HFFc6 (cell line): Measurements from ENCODE around the gene ATXN7L1. TPM values are rescaled to one million over a fixed set of nuclear protein-coding genes. Genes with fewer than 3 reads are reported as not detected.

Experiments
- DNase-seq: peaks from one replicate; pipeline ENCODE4 v3.0.0-alpha.2; 2018
- H3K27ac Mint-ChIP-seq: 2 replicates; pipeline ENCODE4 v1.8.0; 2020; ENCODE audit warnings: mild to moderate bottlenecking, mixed read lengths
- H3K27me3 Mint-ChIP-seq: 2 replicates; pipeline ENCODE4 v1.8.0; 2021; ENCODE audit warnings: mild to moderate bottlenecking, moderate library complexity, mixed read lengths; ENCODE audit not compliant: insufficient read depth
- H3K36me3 Mint-ChIP-seq: 2 replicates; pipeline ENCODE4 v1.8.0; 2021; ENCODE audit warnings: low read depth, mixed read lengths
- H3K4me1 Mint-ChIP-seq: 2 replicates; pipeline ENCODE4 v1.8.0; 2020; ENCODE audit warnings: low read depth, mixed read lengths
- H3K4me3 Mint-ChIP-seq: 2 replicates; pipeline ENCODE4 v1.8.0; 2020; ENCODE audit warnings: mild to moderate bottlenecking, moderate library complexity, mixed read lengths
- H3K9me3 Mint-ChIP-seq: 2 replicates; pipeline ENCODE4 v1.8.0; 2020; ENCODE audit warnings: mild to moderate bottlenecking, mixed read lengths
- total RNA-seq, 6 experiments: library from RNA; stranded (reverse); fragmentation: NEBNext Ultra II Directional; extraction: Animal tissue kit (Norgen Biotek cat#: 25700); gene quantifications; 2 replicates in 1 of 6; 3 replicates in 5 of 6; pipeline ENCODE4 v1.2.3, GENCODE V29; 2021
- TF ChIP-seq, protein P1 (sequence below): fragments of 200-600 bp; sonication (generic); IDR thresholded peaks from 2 replicates; pipeline ENCODE4 v1.5.0; 2021; ENCODE audit warnings: antibody characterized with exemption, mild to moderate bottlenecking

Gene ATXN7L1
- total RNA-seq, 6 experiments from 2014 or later, result 8.4 to 11.4 (median 9.8) TPM

DNA sequence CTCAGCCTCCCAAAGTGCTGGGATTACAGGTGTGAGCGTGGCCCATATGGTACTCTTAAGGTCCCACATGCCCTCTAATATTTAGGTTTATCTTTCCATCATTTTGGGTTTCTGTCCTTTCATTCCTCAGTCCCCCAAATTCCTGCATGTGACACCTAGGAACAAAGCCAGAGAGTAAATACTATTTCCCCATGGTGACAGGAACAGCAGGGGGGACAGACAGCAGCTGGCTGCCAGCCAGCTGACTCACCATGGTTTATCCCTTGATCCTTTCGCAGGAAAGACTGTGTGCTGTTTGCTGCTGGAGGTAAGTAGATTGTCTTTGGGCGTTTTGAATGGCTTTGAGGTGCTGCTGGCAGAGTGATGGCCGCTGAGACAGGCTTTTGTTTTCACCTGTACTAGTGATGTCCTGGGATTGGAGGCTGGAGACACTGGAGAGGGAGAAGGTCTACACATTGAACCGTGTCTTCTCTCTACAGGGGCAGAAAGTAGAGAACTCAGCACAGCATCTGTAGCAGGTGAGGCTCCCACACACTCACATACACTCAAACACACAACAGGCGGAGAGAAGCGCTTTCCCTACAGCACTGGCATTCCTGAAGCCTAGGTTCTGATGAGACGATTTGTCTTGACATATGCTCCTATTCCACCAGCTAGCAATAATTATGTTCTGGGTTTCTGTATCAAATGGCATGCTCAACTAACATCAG lies 211.4 kb downstream of the ATXN7L1 start:
- Mint-ChIP-seq H3K4me3 (no peak overlapping the region; the same call in 1 of the 2 replicates), H3K27me3 (no peaks in the 10 kb centered on the region)
- DNase-seq, result peak; percentile 17

DNA sequence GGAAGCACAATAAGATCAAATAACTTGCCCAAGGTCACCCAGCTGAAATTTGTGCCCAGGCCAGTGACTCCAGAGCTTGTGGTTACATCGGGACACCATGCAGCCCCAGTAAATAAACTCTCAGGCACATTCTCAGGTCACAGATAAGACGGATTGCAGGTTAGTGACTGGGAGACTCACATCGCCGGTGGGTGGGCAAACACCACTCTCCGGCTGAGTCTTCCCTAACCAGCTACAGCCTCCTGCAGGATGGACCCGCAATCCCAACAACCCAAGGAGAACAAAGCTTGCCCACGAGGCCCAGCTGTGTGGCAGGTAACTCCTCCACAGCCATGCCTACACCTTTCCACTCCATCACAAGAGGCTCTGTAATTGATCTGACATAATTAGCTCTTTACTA lies 213.4 kb downstream of the ATXN7L1 start:
- no peak overlapping the region for H3K27ac Mint-ChIP-seq
- peaks cover 9% of the 10 kb centered on the region for H3K4me1 Mint-ChIP-seq
- no peaks in the 10 kb centered on the region for H3K9me3 Mint-ChIP-seq
- TF ChIP-seq, protein P1, sequence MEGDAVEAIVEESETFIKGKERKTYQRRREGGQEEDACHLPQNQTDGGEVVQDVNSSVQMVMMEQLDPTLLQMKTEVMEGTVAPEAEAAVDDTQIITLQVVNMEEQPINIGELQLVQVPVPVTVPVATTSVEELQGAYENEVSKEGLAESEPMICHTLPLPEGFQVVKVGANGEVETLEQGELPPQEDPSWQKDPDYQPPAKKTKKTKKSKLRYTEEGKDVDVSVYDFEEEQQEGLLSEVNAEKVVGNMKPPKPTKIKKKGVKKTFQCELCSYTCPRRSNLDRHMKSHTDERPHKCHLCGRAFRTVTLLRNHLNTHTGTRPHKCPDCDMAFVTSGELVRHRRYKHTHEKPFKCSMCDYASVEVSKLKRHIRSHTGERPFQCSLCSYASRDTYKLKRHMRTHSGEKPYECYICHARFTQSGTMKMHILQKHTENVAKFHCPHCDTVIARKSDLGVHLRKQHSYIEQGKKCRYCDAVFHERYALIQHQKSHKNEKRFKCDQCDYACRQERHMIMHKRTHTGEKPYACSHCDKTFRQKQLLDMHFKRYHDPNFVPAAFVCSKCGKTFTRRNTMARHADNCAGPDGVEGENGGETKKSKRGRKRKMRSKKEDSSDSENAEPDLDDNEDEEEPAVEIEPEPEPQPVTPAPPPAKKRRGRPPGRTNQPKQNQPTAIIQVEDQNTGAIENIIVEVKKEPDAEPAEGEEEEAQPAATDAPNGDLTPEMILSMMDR, result no peak
- peaks cover 12% of the 10 kb centered on the region; the same call in 1 of the 2 replicates for H3K36me3 Mint-ChIP-seq
- no peaks in the 10 kb centered on the region for H3K27me3 Mint-ChIP-seq
- no peak overlapping the region for H3K4me3 Mint-ChIP-seq
- no peak for DNase-seq

More for the DNA sequence above, 211.4 kb downstream of the ATXN7L1 start:
- Mint-ChIP-seq H3K9me3 (no peaks in the 10 kb centered on the region), H3K4me1 (peaks cover 9% of the 10 kb centered on the region), H3K36me3 (0 out of 2 replicates have a peak, but pooled peaks cover 3% of the 10 kb centered on the region), H3K27ac (no peak overlapping the region)
- TF ChIP-seq, protein P1, result no peak

DNA sequence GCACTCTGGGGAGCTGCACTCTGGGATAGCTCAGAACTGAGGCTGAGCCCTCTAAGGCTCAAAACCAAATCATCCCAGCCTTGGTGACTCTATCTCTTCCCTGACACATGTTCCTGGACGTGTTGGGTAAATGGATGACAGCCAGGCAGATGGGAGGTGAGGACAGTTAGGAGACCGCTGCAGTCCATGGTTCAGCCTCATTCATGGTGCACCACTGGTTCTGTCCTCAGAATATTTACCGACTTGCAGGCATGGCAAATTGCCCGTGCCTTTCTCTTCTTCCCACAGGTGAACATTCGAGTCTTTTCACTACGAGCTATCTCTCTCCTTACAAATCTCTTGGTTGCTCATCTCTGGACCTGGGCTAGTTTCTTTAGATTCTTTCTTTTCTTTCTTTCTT lies 214.8 kb downstream of the ATXN7L1 start:
- Mint-ChIP-seq H3K27me3 (no peaks in the 10 kb centered on the region), H3K4me3 (no peak overlapping the region), H3K9me3 (no peaks in the 10 kb centered on the region), H3K36me3 (peaks cover 12% of the 10 kb centered on the region; the same call in 1 of the 2 replicates), H3K4me1 (peaks cover 13% of the 10 kb centered on the region), H3K27ac (no peak overlapping the region)
- TF ChIP-seq, protein P1, result no peak
- DNase-seq, result no peak

DNA sequence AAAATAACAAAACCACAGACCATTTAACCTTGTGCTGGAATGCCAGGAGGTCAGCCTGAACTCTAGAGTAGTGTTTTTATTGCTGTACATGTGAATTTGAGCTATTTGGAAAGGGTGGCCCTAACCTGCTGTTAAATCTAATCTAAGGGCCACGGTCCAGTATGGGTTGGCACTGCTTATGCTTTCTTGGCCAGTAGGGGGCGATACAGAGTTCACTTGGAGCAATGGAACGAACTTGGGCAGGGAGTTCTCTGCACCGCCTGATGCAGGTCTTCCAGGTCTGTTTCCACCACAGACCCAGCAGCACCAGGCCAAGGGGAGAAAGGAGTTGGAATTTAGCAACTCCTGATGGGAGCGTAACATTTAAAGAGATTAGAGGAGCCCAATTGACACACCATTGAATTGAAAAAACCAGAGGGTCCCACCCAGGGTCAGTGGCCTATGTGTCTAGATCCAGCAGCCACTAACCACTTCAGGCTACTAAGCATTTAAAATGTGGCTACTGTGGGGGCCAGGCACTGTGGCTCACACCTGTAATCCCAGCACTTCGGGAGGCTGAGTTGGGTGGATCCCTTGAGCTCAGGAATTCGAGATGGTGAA lies 219.4 kb downstream of the ATXN7L1 start:
- H3K9me3 Mint-ChIP-seq, result no peaks in the 10 kb centered on the region
- DNase-seq, result peak; percentile 5
- TF ChIP-seq, protein P1, result peak; percentile 88
- H3K4me1 Mint-ChIP-seq, result peaks cover 4% of the 10 kb centered on the region; the same call in 1 of the 2 replicates
- H3K27me3 Mint-ChIP-seq, result no peaks in the 10 kb centered on the region; the same call in 1 of the 2 replicates
- H3K27ac Mint-ChIP-seq, result no peak overlapping the region
- H3K36me3 Mint-ChIP-seq, result peaks cover 12% of the 10 kb centered on the region; the same call in 1 of the 2 replicates
- no peak overlapping the region for H3K4me3 Mint-ChIP-seq

DNA sequence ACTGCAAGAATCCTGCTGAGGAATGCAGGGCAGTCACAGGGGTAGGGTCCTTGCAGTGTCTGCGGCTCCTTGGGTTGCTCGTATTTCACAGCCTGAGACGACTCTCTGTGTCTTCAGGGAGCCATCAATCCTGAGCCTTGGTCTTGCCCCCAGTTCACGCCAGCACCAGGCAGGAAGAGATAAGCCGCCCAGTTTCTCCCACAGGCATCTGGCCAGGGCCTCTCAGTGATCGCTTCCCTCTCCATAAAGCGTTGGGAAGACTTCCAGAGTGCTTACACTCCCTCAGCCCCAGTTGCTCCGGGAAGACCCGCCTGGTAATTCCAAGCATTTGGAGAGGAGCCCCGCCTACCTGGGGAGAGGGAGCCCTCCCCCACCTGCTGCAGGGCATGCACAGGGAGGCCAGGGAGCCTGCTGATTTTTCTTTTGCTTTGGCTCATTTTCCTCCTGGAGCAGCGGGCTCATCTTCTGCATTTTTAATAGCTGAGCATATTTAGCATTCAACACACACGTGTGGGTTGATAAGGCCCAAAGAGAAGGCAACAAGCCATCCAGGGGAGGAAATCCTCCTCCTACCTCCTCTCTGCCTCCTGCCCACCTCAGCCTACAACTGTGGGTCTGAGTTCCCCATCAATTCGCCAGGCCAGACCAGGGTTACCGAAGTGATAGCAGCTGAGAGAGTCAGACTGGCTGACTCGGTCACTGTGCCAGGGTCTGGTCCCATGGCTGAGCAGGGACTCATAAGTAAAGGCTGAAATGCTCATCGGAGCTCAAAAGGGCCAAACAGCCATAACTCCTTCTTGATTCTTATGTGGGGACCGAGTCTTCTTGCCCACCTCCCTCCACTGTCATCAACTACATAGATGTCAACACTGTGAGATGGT lies 220.7 kb downstream of the ATXN7L1 start:
- H3K27ac Mint-ChIP-seq, result no peak overlapping the region
- TF ChIP-seq, protein P1, result no peak
- H3K4me1 Mint-ChIP-seq, result peaks cover 5% of the 10 kb centered on the region; the same call in 1 of the 2 replicates
- no peaks in the 10 kb centered on the region; the same call in 1 of the 2 replicates for H3K27me3 Mint-ChIP-seq
- peaks cover 12% of the 10 kb centered on the region; the same call in 1 of the 2 replicates for H3K36me3 Mint-ChIP-seq
- no peak for DNase-seq
- no peaks in the 10 kb centered on the region for H3K9me3 Mint-ChIP-seq
- no peak overlapping the region for H3K4me3 Mint-ChIP-seq
